Activated CD8-positive, alpha-beta memory T cell treated with anti-CD3 and anti-CD28 coated beads, Interleukin-2, amount 50 U/mL, for 48 hours (primary cell): ENCODE data around the gene RAB9A.
"Not testable (repeated sequence)": the region's sequence is repeated elsewhere in the genome, so short reads cannot be mapped to it uniquely, and the experiment has no call there.

Experiments
- DNase-seq: peaks from one replicate; pipeline ENCODE4 v3.0.0-alpha.2; 2020

RAB9A gene, protein sequence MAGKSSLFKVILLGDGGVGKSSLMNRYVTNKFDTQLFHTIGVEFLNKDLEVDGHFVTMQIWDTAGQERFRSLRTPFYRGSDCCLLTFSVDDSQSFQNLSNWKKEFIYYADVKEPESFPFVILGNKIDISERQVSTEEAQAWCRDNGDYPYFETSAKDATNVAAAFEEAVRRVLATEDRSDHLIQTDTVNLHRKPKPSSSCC

DNA sequence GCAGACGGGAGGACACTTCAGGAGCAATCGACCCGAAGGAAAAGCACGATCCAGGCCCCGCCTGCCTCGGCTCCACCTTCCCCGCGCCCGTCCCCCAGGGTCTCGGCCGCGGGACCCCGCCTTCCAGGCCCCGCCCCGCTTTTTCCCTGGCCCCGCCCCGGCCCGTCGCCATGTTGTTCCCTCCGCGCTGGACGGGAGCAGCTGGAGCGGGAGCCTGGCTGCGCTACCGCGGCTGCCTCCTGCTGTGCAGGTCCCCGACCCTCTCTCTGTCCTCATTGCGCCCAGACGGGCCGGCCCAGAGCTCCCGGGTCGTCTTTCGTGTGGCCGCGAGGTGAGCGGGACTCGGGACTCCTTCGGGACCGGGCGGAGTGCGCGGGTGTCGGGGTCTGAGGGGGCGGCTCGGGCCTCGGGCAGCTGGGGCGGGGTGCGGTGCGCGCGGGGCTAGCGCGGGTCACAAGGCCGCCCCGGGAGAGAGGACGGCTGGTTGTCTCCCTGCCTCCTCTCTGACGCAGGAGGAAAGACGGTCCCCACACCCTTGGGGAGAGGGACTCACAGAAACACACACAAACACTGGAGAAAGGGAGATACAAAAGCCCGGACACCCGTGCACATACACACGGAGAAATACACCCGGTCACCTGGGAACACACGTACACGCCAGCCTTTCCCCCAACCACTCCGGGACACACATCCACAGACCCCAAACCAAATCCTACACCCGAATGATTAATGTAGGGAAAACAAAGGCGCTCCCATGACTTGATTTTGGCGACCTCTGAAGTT is at the start of gene RAB9A:
Gene RAB9A (plus strand): TSS at position 171 of the 783 bp plus-strand sequence. CDS start 19,619 bp downstream, outside the sequence.
- DNase-seq, result peak; percentile 87

- not testable (repeated sequence) for DNase-seq
These were observed 47.2 kb upstream of the RAB9A start for GRCh38 chrX:13641684-13642083.

DNA sequence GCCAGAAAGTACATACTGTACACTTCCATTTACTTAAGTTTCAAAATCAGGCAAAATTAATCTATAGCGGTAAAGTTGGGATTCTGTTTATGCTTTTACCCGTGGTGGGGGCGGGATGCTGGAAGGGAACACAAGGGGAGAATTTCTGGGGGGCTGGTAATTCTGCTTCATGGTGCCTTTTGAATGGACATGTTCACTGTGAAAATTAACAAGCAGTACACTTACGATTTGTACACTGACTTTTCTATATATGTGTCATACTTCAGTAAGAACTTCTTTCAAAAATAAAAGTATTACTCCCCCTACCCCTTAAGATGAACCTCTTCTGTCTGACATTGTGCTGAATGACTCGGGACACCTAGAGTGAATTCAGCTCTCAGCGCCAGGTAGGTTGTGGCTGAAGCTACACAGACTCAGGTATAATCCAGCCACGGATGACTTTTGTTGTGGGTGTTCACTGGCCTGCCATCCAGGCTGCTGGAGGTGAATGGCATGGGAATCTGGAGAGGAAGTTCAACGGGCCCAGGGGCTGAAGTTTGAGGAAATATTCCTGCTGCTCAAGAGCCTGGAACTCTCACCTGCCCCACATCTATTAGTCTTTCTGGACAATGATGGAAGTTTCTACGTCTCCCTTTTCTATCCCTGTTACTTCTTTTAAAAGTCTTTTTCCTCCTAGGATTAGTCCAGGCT is 43.3 kb upstream of the RAB9A start:
- DNase-seq, result no peak

GRCh38 chrX:13646154-13646549 is 42.8 kb upstream of the RAB9A start:
- DNase-seq, result no peak

- DNase-seq, result peak; percentile 71
These were observed 41.2 kb upstream of the RAB9A start for GRCh38 chrX:13647709-13648212.

DNA sequence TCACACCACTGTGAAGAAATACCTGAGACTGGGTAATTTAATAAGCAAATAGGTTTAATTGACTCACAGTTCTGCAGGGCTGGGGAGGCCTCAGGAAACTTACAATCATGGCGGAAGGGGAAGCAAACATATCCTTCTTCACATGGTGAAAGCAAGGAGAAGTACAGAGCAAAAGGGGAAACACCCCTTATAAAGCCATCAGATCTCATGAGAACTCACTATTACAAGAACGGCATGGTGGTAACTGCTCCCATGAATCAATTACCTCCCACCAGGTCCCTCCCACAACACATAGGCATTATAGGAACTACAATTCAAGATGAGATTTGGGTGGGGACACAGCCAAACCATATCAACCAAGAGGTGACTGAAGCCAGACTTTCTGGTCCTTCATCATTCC is 40.6 kb upstream of the RAB9A start:
- DNase-seq, result not testable (repeated sequence)

DNA sequence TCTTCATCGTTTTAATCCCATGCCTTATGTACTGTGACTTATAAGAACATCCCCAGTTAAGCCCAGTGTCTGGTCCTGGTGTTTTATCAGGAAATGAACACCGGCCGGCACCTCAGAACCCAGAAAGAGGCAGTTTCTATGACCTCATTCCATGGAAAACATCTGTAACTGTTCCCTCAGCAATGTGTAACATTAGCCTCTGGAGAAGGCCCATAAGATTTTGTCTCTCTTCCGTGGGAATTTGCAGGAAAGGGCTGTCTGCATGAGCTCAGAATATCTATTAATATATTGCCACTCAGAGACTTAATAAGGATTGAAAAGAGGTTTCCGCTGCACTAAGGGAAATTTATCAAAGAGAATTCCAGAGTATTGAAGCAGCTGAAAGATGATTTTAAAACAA is 39.1 kb upstream of the RAB9A start:
- DNase-seq, result no peak

DNA sequence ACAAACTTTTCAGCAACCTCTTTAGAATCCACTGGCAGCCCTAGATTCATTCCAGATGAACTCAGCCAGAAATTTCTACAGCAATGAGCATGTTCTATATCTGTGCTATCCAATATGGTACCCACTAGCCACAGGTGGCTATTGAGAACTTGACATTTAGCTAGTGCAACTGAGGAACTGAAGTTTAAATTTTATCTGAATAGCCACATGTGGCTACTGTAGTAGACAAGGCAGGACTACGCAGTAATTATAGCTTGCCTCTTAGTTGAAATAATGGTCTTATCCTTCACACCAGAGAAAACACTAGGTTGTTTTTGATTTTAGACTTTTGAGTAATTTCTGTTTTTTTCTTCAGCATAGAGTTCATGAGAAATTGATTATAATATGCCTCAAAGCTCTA is 38.6 kb upstream of the RAB9A start:
- no peak for DNase-seq

GRCh38 chrX:13651150-13651549 is 37.8 kb upstream of the RAB9A start:
- DNase-seq, result no peak

GRCh38 chrX:13652287-13652793 is 36.6 kb upstream of the RAB9A start:
- no peak for DNase-seq

GRCh38 chrX:13652850-13653693 is 35.9 kb upstream of the RAB9A start, which contains the start of gene TCEANC:
TCEANC (plus strand) TSS chrX:13653141; CDS start chrX:13662509, 9,368 bp downstream.
- peak; percentile 91 for DNase-seq

DNA sequence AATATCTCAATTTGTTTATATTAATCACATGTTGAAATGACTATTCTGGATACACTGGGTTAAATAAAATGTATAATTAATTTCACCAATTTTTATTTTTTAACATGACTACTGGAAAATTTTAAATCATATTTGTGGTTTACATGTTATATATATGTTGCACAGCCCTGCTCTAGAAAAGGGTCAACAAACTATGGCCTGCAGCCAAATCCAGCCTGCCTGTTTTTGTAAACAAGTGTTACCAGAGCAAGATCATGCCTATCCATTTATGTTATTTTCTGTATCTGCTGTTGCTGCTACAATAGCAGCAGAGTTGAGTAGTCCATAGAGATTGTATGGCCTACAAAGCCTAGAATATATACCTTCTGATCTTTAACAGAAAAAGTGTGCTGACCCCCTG is 34.8 kb upstream of the RAB9A start:
- DNase-seq, result no peak

GRCh38 chrX:13655674-13656073 is 33.3 kb upstream of the RAB9A start:
- DNase-seq, result no peak

DNA sequence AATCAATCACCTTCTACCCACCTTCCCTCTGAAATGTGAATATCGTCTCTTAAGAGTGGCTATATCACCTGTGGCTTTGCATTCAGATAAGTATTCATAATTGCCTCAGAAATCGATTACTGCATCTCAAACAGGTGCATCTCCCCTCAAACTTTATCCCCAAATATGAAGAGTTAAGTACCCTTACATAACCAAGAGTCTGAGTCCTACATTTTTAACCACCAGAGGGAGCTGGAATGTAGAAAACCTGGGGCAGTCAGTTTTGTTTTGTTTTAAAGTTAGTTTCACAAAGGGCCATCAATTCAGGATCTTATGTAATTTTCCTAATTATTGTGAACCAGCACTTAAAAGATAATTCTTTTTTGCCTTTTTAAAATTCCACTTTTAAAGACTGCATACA is 30.3 kb upstream of the RAB9A start:
- no peak for DNase-seq

GRCh38 chrX:13659063-13659462 is 29.9 kb upstream of the RAB9A start:
- DNase-seq, result no peak

GRCh38 chrX:13661735-13662288 is 27.1 kb upstream of the RAB9A start:
- no peak for DNase-seq

DNA sequence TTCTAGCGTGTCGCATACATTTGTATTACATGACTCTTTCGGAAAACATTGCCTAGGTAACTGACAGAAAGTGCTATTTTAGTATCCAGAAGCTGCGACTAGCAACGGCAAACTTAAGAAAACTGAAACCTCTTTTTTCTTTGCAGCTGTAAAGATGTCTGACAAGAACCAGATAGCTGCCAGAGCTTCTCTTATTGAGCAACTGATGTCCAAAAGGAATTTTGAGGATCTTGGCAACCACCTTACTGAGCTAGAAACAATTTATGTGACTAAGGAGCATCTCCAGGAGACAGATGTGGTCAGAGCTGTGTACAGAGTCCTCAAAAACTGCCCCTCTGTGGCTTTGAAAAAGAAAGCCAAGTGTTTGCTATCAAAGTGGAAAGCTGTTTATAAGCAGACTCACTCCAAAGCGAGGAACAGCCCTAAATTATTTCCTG is 26.6 kb upstream of the RAB9A start:
- no peak for DNase-seq

- DNase-seq, result no peak
These were observed 24.9 kb upstream of the RAB9A start for GRCh38 chrX:13664020-13664419.

DNA sequence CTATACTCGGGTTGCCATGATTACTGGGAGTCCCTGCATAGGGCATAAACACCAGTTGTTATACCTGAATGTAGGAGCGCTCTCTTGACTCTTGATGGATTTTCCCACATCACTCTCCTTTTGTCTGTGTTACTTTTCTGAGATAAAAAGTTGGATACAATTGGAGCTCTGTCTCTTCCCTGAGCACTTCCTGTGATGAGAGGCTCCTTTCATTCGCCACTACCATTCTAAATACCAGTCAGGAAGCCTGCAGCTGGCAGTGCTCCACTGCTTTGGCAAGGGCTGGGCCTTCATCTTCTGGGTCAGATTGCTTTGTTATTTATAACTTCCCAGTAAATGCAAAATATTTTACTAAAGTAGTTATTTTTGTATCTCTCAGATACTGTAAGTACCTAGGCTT is 22.1 kb upstream of the RAB9A start:
- no peak for DNase-seq

DNA sequence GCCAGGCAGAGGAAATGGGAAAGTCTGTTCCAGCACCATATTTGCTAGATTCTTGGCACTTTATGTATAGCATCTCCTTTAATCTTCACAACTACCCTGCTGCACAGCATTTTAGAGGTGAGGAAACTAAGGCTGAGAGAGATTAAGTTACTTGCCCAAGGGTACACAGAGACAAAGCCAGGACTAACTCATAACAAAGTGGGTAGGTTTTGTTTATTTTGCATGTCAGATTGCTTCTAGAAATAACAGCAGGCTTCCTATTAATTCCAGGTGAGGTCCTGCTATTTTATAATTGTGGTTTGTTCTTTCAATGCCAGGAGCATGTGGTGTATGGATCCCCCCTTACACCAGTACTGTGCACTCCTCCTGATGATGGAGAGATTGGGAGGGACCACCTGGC is 21.0 kb upstream of the RAB9A start:
- no peak for DNase-seq

DNA sequence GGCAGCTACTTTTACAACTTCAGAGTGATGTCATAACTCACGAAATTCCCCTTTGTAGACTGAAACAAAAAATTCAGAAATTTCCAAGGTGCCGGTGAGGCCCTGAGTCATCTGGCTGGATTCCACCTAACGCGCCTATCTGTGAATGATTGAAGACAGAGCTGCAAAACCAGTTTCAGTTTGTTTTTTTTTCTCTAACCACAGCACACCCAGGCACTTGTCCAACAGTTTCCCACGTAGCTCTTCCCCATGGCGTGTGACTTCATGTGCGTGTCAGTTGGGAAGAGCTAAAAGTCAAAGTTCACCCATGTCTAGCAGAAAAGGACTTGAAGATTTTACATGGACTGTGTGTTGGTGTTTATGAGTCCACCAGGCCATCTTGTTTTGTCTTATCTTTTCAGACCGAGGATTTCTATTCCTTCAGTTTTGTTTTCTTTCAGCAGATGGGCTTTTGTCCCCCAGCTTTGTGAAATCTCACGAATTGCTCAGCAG is 19.6 kb upstream of the RAB9A start:
- DNase-seq, result no peak

- not testable (repeated sequence) for DNase-seq
These were observed 19.2 kb upstream of the RAB9A start for GRCh38 chrX:13669755-13670154.
